ENCODE data around the gene ZNF841. TPM values are rescaled to one million over a fixed set of nuclear protein-coding genes. Genes with fewer than 3 reads are reported as not detected.

Gene ZNF841
- total and polyA plus RNA-seq, 2 of the 13 experiments (the other 11 are each of a cell fraction or from before 2014, with no cell fraction given): 6.2 to 14.2 TPM

DNA sequence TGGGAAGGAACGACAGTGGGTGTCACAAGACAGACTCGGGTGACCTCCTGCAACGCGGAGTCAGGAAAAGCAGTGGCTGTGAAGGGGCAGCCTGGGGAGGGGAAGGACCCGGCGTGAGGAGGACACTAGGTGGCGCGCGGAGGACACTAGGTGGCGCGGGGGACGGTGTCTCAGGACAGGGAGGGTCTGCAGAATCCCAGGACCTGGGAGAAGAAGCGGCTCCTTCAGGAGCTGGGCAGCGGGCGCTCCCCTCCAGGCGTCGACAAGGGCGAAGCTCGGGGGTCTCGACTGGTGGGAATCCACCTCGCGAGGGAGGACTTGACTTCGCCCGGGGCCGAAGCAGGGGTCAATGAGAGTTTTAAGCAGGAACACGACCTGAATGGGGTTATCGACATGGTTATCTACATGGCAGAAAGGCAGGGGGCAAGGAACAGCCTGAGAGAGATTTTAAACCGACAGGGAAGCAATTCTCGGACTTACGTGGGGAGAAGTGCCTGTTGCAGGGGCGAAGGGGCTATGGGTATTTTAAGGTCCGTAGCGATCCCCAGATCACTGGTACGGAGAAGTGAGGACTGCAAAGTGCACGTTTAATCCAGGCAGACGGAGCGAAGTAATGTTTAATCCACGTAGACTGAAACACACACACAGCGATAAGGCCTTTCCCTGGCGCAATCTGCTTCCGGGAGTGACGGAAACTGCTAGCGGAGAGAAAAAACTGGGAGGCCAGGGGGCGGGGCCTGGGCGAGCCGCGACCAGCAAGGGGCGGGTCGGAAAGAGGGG is 43.9 kb upstream of the ZNF841 start, which contains the start of gene ZNF616 (continued):
- peak; percentile 99 for TF ChIP-seq ZNF512B (CRISPR knock-in tag; IDR thresholded peaks at IDR 0.05; ENCODE audit: borderline replicate concordance)
- TF ChIP-seq ZFP82 (CRISPR knock-in tag; IDR thresholded peaks at IDR 0.05; ENCODE audit: borderline replicate concordance): peak; percentile 74; the same call in 1 of the 2 replicates
- no peak for TF ChIP-seq ZSCAN20 (CRISPR knock-in tag; IDR thresholded peaks at IDR 0.05; ENCODE audit: borderline replicate concordance)
- TF ChIP-seq KAT8 (CRISPR knock-in tag; IDR thresholded peaks at IDR 0.05): peak; percentile 49; the same call in 1 of the 2 replicates
- no peak for TF ChIP-seq RBM39 (IDR thresholded peaks at IDR 0.05; ENCODE audit: low read depth, low read length, poor library complexity, severe bottlenecking)
- TF ChIP-seq RORA (CRISPR knock-in tag; IDR thresholded peaks at IDR 0.05): no peak
- no peak for TF ChIP-seq ZNF549 (CRISPR knock-in tag; IDR thresholded peaks at IDR 0.05)
- TF ChIP-seq GFI1 (CRISPR knock-in tag; IDR thresholded peaks at IDR 0.05; ENCODE audit: borderline replicate concordance): 0 out of 2 replicates have a peak, but pooled peaks have one; percentile 9
- TF ChIP-seq HOXA9 (CRISPR knock-in tag; IDR thresholded peaks at IDR 0.05; ENCODE audit: borderline replicate concordance): no peak
- TF ChIP-seq ZNF350 (CRISPR knock-in tag; IDR thresholded peaks at IDR 0.05; ENCODE audit: borderline replicate concordance, low read depth): no peak
- TF ChIP-seq CENPT (CRISPR knock-in tag; IDR thresholded peaks at IDR 0.05; ENCODE audit: low read depth): no peak
- TF ChIP-seq MAFF (IDR thresholded peaks at IDR 0.05; ENCODE audit: low read depth, low read length): 0 out of 2 replicates have a peak, but pooled peaks have one; percentile 4
- no peak for TF ChIP-seq ARID2 (CRISPR knock-in tag; IDR thresholded peaks at IDR 0.05; ENCODE audit: borderline replicate concordance)
- peak; percentile 11; the same call in 1 of the 2 replicates for TF ChIP-seq ZNF160 (CRISPR knock-in tag; IDR thresholded peaks at IDR 0.05)
- peak; percentile 32 for TF ChIP-seq YY1 (IDR thresholded peaks at IDR 0.05; ENCODE audit: insufficient read depth, insufficient replicate concordance, low read depth, low read length)
- TF ChIP-seq NFE2L2 (IDR thresholded peaks at IDR 0.05; ENCODE audit: low read length): no peak
- no peak for TF ChIP-seq MTF1 (CRISPR knock-in tag; IDR thresholded peaks at IDR 0.05)
- TF ChIP-seq, protein P1, sequence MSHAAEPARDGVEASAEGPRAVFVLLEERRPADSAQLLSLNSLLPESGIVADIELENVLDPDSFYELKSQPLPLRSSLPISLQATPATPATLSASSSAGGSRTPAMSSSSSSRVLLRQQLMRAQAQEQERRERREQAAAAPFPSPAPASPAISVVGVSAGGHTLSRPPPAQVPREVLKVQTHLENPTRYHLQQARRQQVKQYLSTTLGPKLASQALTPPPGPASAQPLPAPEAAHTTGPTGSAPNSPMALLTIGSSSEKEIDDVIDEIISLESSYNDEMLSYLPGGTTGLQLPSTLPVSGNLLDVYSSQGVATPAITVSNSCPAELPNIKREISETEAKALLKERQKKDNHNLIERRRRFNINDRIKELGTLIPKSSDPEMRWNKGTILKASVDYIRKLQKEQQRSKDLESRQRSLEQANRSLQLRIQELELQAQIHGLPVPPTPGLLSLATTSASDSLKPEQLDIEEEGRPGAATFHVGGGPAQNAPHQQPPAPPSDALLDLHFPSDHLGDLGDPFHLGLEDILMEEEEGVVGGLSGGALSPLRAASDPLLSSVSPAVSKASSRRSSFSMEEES (CRISPR knock-in tag; IDR thresholded peaks at IDR 0.05): 0 out of 2 replicates have a peak, but pooled peaks have one; percentile 34
- TF ChIP-seq FOXP1 (IDR thresholded peaks at IDR 0.05): no peak
- 0 out of 2 replicates have a peak, but pooled peaks have one; percentile 8 for TF ChIP-seq FOXP1 (CRISPR knock-in tag; IDR thresholded peaks at IDR 0.05)
- TF ChIP-seq, protein P2, sequence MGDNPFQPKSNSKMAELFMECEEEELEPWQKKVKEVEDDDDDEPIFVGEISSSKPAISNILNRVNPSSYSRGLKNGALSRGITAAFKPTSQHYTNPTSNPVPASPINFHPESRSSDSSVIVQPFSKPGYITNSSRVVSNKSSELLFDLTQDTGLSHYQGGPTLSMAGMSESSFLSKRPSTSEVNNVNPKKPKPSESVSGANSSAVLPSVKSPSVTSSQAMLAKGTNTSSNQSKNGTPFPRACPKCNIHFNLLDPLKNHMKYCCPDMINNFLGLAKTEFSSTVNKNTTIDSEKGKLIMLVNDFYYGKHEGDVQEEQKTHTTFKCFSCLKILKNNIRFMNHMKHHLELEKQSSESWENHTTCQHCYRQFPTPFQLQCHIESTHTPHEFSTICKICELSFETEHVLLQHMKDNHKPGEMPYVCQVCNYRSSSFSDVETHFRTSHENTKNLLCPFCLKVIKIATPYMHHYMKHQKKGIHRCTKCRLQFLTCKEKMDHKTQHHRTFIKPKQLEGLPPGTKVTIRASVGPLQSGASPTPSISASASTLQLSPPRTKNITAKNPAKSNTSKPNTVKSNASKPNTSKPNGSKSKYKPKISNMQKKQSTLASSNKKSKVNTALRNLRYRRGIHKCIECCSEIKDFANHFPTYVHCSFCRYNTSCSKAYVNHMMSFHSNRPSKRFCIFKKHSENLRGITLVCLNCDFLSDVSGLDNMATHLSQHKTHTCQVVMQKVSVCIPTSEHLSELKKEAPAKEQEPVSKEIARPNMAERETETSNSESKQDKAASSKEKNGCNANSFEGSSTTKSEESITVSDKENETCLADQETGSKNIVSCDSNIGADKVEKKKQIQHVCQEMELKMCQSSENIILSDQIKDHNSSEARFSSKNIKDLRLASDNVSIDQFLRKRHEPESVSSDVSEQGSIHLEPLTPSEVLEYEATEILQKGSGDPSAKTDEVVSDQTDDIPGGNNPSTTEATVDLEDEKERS (CRISPR knock-in tag; IDR thresholded peaks at IDR 0.05): peak; percentile 93
- TF ChIP-seq ZNF749 (CRISPR knock-in tag; IDR thresholded peaks at IDR 0.05; ENCODE audit: borderline replicate concordance): no peak

Measured in HepG2 (cell line).